Mesodermal cell (in vitro differentiated cells): ENCODE measurements around the gene RUSF1.
"Not testable (repeated sequence)": the region's sequence is repeated elsewhere in the genome, so short reads cannot be mapped to it uniquely, and the experiment has no call there.

Experiments used
- H3K27ac ChIP-seq: 2 replicates; pipeline ENCODE4 v1.7.0; 2013; ENCODE audit warnings: mild to moderate bottlenecking, low read depth, low read length, moderate library complexity; ENCODE audit not compliant: severe bottlenecking
- H3K36me3 ChIP-seq: 2 replicates; pipeline ENCODE4 v1.7.1; 2013; ENCODE audit warnings: mild to moderate bottlenecking, low read length, moderate library complexity; ENCODE audit not compliant: control insufficient read depth, insufficient read depth
- H3K4me1 ChIP-seq: one replicate; pipeline ENCODE4 v1.7.1; 2013; ENCODE audit warnings: mild to moderate bottlenecking, low read length; ENCODE audit not compliant: insufficient read depth, control insufficient read depth, poor library complexity, severe bottlenecking
- H3K4me3 ChIP-seq: 2 replicates; pipeline ENCODE4 v1.7.0; 2013; ENCODE audit warnings: low read length, control low read depth, mild to moderate bottlenecking; ENCODE audit not compliant: insufficient read depth, poor library complexity, severe bottlenecking; ENCODE audit errors: extremely low read depth
- H3K9me3 ChIP-seq: 2 replicates; pipeline ENCODE4 v1.7.1; 2013; ENCODE audit warnings: mild to moderate bottlenecking, low read length, moderate library complexity; ENCODE audit not compliant: control insufficient read depth
- WGBS, 2 experiments: methylation state at CpG; one replicate each; pipeline ENCODE4 v1.1.5; 2013; ENCODE audit warnings: missing lambda C conversion rate in 2 of 2; ENCODE audit not compliant: insufficient coverage in 2 of 2; 5-methylcytosine and 5-hydroxymethylcytosine counted together

Gene RUSF1

GRCh38 chr16:31530405-31530804 lies 22.2 kb upstream of the RUSF1 start:
- Histone ChIP-seq H3K36me3 (no peaks in the 10 kb centered on the region), H3K27ac (no peak overlapping the region), H3K9me3 (no peaks in the 10 kb centered on the region), H3K4me1 (no peaks in the 10 kb centered on the region), H3K4me3 (no peak overlapping the region)
- WGBS, 2 experiments, result 83% methylated on average over 1 of the region's 5 CpGs

DNA sequence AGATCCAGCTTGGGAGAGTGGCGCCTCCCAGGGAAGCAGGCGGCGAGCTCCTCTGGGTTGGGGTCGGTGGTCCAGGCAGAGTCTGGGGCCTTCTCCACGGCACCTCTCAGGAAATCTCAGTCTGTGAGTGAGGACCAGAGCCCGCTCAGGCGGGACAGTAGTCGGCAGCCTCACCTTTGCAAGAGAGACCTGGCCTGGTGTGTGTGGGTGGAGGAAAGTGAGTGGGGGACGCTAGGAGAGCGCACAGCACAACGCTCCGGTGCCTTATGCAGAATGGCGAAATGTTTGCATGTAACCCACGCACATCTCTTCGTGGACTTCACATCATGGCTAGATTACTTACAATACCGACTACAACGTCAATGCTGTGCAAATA lies 21.7 kb upstream of the RUSF1 start:
- H3K27ac ChIP-seq, result no peak overlapping the region
- peak overlapping the region; percentile 2 for H3K4me3 ChIP-seq
- 42 to 52% methylated on average over 12 to 14 of the region's 17 CpGs for WGBS, 2 experiments
- no peaks in the 10 kb centered on the region for H3K9me3 ChIP-seq
- H3K36me3 ChIP-seq, result no peaks in the 10 kb centered on the region
- H3K4me1 ChIP-seq, result no peaks in the 10 kb centered on the region

DNA sequence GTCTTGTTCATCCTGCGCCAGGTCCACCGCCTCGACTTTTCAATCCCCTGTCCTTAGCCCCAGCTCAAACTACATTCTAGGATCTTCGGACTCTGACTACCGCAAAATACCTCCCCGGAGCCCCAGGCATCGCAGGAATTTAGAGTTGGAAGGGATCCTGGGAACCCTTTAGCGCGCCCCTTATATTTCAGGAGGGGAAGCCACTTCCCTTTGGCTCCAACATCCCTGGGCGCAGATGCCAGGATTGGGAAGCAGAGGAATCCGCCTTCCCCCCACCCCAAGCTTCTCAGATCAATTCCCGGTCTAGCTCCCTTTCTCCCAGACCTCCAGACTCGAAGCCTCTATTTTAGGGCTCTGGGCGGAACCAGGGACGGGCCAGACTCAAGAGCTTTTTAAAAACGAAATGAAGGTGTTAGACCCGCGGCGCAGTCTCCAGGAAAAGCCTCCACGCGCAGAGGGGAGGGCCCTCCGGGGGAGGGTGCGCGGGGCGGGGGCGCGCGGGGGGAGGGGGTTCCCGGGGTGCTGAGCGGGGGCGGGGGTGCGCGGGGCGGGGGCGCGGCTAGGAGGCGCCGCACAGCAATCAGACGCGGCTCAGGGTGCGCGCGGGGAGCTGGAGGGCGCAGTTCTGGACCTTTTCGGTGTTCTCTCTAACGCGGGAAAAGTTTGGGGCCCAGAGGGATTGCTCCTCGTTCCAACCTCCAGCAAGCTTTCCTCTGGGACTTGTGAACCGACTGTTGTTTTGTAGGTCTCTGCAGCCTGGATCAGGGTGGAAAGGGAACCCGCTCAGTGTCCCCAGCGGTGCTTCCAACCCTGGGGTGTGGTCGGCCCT lies 21.1 kb upstream of the RUSF1 start:
- H3K4me1 ChIP-seq, result no peaks in the 10 kb centered on the region
- WGBS, 2 experiments, result 3 to 7% methylated on average over 18 to 23 of the region's 52 CpGs

GRCh38 chr16:31528523-31529107 lies 20.4 kb upstream of the RUSF1 start:
- Histone ChIP-seq H3K4me3 (peak overlapping the region; percentile 5), H3K27ac (no peak overlapping the region), H3K9me3 (no peaks in the 10 kb centered on the region), H3K36me3 (no peaks in the 10 kb centered on the region), H3K4me1 (no peaks in the 10 kb centered on the region)
- 34 to 44% methylated on average over 10 to 11 of the region's 11 CpGs for WGBS, 2 experiments

More for the DNA sequence above, 21.1 kb upstream of the RUSF1 start:
- H3K27ac ChIP-seq, result no peak overlapping the region
- no peaks in the 10 kb centered on the region for H3K9me3 ChIP-seq
- peak overlapping the region; percentile 5 for H3K4me3 ChIP-seq
- H3K36me3 ChIP-seq, result no peaks in the 10 kb centered on the region

GRCh38 chr16:31527734-31528274 lies 19.6 kb upstream of the RUSF1 start, which contains the start of gene AHSP:
TSS of gene AHSP (plus strand) at chr16:31527900. CDS start at chr16:31528140, 240 bp downstream.
- no peak within 1 kb of the TSS for H3K4me3 ChIP-seq
- H3K4me1 ChIP-seq, result no peaks in the 10 kb centered on the region
- 41 to 57% methylated on average over 6 of the region's 6 CpGs for WGBS, 2 experiments
- H3K9me3 ChIP-seq, result no peaks in the 10 kb centered on the region
- H3K36me3 ChIP-seq, result no peaks in the 10 kb centered on the region
- H3K27ac ChIP-seq, result no peak within 1 kb of the TSS

- WGBS, 2 experiments, result 93 to 100% methylated on average over 3 of the region's 3 CpGs
- H3K4me1 ChIP-seq, result no peaks in the 10 kb centered on the region
- H3K9me3 ChIP-seq, result no peaks in the 10 kb centered on the region
- no peak overlapping the region for H3K4me3 ChIP-seq
- no peaks in the 10 kb centered on the region for H3K36me3 ChIP-seq
- no peak overlapping the region for H3K27ac ChIP-seq
These were observed 16.9 kb upstream of the RUSF1 start for GRCh38 chr16:31525113-31525512.

- not testable (repeated sequence) for H3K4me3 ChIP-seq, H3K4me1 ChIP-seq, H3K9me3 ChIP-seq, H3K27ac ChIP-seq, H3K36me3 ChIP-seq
- WGBS, 2 experiments, result no CpG with 5 or more reads among the region's 6 CpGs
These were observed 15.6 kb upstream of the RUSF1 start for GRCh38 chr16:31523768-31524167.

- Histone ChIP-seq H3K27ac (no peak overlapping the region), H3K36me3 (no peaks in the 10 kb centered on the region)
- WGBS, 2 experiments, result 83 to 95% methylated on average over 3 to 4 of the region's 6 CpGs
These were observed 13.9 kb upstream of the RUSF1 start for GRCh38 chr16:31522071-31522470.

GRCh38 chr16:31521368-31521767 lies 13.2 kb upstream of the RUSF1 start:
- H3K36me3 ChIP-seq, result no peaks in the 10 kb centered on the region
- no peak overlapping the region for H3K27ac ChIP-seq
- no peaks in the 10 kb centered on the region for H3K4me1 ChIP-seq
- H3K4me3 ChIP-seq, result no peak overlapping the region
- H3K9me3 ChIP-seq, result no peaks in the 10 kb centered on the region
- WGBS, 2 experiments, result 50 to 80% methylated on average over 1 to 2 of the region's 3 CpGs

More at GRCh38 chr16:31522071-31522470, 13.9 kb upstream of the RUSF1 start:
- Histone ChIP-seq H3K9me3 (no peaks in the 10 kb centered on the region), H3K4me1 (no peaks in the 10 kb centered on the region), H3K4me3 (no peak overlapping the region)

DNA sequence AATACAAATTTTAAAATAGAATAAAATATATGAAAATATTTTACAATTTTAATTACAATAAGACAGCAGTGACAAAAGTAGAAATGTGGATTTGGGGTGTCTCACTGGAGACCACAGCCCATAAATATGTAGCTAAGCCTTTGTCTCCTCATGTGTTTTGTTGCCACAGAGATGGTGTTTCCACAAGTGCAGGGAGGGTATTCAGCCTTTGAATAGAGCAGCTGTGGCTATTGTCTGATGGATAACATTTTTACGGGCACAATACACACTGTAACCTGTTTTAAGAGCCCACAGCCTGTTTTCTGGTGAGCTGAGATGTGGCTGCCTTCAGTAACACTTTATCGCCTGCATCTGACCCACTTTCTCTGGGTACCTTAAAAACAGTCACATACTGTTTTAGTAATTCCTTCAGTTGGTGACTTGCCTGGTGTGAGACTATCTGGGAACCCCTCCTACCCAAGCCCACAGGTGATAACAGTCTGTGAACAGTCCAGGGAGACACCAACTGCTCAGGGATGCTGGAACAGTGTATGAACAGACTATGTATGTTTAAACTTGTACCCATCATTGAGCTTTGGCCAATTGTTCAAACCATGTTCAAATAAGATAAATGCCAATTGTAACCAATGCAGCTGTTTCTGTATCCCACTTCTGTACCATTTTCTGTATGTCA lies 11.7 kb upstream of the RUSF1 start:
- Histone ChIP-seq H3K9me3 (no peaks in the 10 kb centered on the region), H3K4me3 (no peak overlapping the region), H3K36me3 (no peaks in the 10 kb centered on the region), H3K27ac (no peak overlapping the region), H3K4me1 (no peaks in the 10 kb centered on the region)
- WGBS, 2 experiments, result 100% methylated on average over 1 of the region's 2 CpGs; no CpG with 5 or more reads in 1 of the 2 experiments
